HG02852 (cell line): ENCODE measurements around the gene PNKD.
"Not testable (repeated sequence)": the region's sequence is repeated elsewhere in the genome, so short reads cannot be mapped to it uniquely, and the experiment has no call there.

ENCODE experiments used
- ATAC-seq: cut with Tn5 transposase; IDR thresholded peaks from one replicate; pipeline ENCODE4 v1.9.1; 2021; ENCODE audit warnings: mild to moderate bottlenecking, moderate library complexity; ENCODE audit not compliant: unreplicated experiment

PNKD gene

GRCh38 chr2:218291318-218292047 lies 21.2 kb downstream of the PNKD start:
- no peak for ATAC-seq

GRCh38 chr2:218292048-218293014 lies 22.0 kb downstream of the PNKD start, which contains the start of gene TMBIM1:
Gene TMBIM1, minus strand, starts transcription at chr2:218292503. Its CDS starts 10,362 bp downstream, at chr2:218282141.
- ATAC-seq, result peak; percentile 77

- ATAC-seq, result no peak
Observed at GRCh38 chr2:218293715-218294429, 23.6 kb downstream of the PNKD start.

GRCh38 chr2:218294430-218295022 lies 24.2 kb downstream of the PNKD start:
- ATAC-seq, result no peak

GRCh38 chr2:218295029-218295428 lies 24.7 kb downstream of the PNKD start:
- ATAC-seq, result no peak

GRCh38 chr2:218296200-218296599 lies 25.9 kb downstream of the PNKD start:
- no peak for ATAC-seq

GRCh38 chr2:218296847-218297246 lies 26.5 kb downstream of the PNKD start:
- ATAC-seq, result no peak

GRCh38 chr2:218298314-218298875 lies 28.1 kb downstream of the PNKD start:
- no peak for ATAC-seq

- ATAC-seq, result no peak
Observed at GRCh38 chr2:218300141-218300540, 29.8 kb downstream of the PNKD start.

GRCh38 chr2:218301176-218301819 lies 31.0 kb downstream of the PNKD start:
- ATAC-seq, result peak; percentile 70

GRCh38 chr2:218305383-218305782 lies 35.1 kb downstream of the PNKD start:
- no peak for ATAC-seq

- ATAC-seq, result no peak
Observed at GRCh38 chr2:218306184-218306920, 36.0 kb downstream of the PNKD start.

GRCh38 chr2:218307415-218308090 lies 37.2 kb downstream of the PNKD start:
- ATAC-seq, result no peak

- ATAC-seq, result no peak
Observed at GRCh38 chr2:218310853-218311540, 40.7 kb downstream of the PNKD start.

GRCh38 chr2:218311541-218312266 lies 41.4 kb downstream of the PNKD start:
- not testable (repeated sequence) for ATAC-seq

GRCh38 chr2:218312267-218312756 lies 42.0 kb downstream of the PNKD start:
- ATAC-seq, result no peak

GRCh38 chr2:218313356-218313755 lies 43.0 kb downstream of the PNKD start:
- no peak for ATAC-seq
